ENCODE results near the gene RFX4.
"Not testable (repeated sequence)": the region's sequence is repeated elsewhere in the genome, so short reads cannot be mapped to it uniquely, and the experiment has no call there.

Gene RFX4

DNA sequence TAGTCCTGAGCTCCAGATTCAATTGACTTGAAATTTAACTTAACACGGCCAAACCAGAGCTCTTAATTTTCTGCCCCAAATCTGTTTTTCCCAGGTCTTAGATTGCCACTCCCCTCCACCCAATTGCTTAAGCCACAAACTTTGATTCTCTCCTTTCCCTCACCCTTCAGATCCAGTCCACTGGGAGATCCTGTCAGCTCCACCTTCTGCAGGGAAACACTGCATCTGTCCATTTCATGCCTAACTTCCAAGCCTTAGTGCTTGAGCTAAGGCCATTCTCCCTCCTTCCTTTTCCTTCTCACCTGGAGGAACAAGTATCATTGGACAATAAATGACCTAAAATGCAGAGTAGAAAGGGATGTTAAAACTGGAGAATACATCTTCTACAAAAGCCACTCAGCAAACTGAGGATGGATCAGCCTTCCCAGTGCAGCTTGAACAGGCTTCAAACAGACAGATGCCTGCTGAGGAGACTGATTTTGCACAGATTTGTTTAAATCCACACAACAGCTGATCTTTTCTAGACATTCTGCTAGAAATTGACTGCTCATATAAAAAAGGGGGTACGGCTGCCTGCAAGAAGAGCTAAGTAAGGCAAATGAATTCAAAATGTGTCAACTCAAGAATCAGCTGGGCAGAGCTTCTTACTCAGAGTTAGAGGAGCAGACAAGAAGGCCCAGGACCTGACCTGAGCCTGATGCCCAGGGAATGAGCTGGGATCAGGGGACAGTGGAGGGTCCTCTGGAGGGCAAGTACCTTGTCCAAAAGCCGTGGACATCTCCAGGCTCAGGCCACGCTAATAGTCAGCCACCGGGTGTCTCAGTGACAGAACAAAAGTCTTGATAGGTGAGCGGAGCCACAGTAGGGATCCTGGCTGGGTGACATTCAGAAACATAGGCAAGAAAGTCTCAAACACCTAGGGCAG is 110.4 kb downstream of the RFX4 start:
- DNase-seq = no peak

DNA sequence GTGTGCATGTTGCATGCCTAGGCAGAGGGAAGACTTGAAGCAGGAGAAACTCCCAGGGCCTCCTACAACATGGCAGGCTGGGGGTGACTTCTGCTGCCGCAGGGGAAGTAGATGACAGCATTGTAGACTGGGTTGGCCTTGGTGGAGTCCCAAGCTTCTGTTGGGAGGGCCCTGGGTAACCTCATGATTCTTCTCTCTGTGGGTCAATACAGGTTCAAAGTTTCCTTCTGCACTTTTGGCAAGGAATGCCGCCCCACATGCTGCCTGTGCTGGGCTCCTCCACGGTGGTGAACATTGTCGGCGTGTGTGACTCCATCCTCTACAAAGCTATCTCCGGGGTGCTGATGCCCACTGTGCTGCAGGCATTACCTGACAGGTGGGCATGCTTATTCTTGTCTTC is 113.3 kb downstream of the RFX4 start:
- DNase-seq = no peak

DNA sequence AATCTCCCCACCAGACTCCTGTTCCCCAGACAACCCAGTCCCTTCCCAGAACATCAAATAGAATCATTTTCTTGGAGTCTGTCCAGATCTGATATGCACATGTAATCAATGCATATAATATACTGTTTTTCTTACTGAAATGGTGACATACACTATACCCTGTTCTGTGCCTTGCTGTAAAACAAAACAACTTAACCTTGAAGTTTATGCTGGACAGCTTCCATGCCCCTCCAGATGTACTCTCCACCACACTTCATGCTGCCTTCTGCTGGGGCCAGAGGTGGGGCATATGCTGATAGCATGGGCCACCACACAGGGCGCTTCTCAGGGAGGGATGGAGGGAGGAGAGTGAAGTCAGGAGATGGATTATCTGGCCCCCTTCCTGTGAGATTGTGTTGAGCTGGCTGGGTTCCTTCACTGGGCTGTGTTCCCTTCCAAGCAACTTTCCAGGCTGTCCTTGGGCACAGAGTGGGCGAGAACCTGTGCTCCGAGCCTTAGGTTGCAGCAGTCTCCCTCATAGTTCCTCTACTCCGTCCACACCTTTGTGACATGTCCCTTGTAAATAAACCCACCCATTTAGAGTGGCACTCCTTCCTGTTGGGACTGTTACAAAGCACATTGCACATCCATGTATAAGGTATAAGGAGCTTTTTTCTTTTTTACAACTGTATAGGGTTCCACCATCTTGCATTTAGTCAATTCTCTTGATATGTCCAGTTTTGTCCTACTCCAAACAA is 114.0 kb downstream of the RFX4 start:
- DNase-seq = no peak

GRCh38 chr12:106704081-106704480 is 121.3 kb downstream of the RFX4 start:
- no peak for DNase-seq

DNA sequence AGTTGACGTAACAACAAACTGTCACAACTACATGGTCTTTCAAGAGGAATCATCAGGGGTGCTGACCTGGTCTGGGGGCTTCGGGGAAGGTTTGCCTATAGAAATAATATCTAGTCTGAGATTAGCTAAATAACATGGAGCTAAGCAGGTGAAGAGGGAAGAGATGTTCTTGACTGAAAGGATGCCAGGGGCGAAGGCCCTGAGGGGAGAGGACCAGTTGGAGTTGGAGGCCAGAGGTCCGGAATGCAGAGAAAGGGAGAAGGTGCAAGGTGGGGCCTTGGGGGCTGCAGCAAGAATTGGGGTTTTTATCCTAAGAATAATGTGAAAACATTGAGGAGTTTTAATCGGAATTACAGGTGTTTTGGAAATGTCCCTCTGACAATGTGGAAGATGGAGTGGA is 123.2 kb downstream of the RFX4 start:
- DNase-seq = no peak

GRCh38 chr12:106709068-106709511 is 126.3 kb downstream of the RFX4 start:
- DNase-seq = peak; percentile 15

- peak; percentile 37 for DNase-seq
Observed at GRCh38 chr12:106710143-106710893, 127.5 kb downstream of the RFX4 start.

DNA sequence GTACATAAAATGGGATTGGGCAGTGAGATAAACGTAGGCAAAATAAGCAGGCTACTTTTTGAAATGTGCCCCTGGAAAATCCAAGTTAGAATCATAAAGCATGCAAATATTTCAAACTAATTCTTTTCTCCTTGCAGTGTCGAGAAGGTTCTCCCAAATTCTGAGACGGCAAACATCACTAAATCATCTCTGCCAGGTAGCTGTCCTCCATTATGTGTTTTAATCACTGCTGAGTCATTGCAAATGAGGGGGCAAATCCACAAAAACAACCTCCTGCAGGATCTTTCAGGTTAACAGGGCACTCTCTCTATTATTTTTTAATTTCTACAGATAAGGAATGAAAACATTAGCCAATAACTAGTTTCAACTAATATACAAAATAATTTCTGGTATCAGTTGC is 128.5 kb downstream of the RFX4 start:
- DNase-seq = no peak

DNA sequence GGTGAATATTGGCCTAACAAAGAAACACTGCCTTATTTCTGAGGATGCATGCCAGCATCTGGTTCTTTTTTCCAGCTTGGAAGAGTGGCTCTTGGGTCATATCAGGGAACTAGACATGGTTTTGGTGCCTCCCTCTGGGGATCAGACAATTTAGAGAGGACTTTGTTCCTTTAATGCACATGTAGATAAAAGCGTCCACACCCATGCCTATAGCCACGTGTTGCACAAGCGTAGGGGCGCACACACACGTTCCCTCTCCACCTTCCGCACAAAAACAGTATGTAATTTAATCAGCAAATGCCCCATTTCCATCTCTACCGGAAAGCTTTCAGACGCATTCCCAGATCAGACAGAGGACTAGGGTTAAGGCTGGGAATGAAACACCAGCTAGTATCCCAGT is 130.0 kb downstream of the RFX4 start:
- no peak for DNase-seq

DNA sequence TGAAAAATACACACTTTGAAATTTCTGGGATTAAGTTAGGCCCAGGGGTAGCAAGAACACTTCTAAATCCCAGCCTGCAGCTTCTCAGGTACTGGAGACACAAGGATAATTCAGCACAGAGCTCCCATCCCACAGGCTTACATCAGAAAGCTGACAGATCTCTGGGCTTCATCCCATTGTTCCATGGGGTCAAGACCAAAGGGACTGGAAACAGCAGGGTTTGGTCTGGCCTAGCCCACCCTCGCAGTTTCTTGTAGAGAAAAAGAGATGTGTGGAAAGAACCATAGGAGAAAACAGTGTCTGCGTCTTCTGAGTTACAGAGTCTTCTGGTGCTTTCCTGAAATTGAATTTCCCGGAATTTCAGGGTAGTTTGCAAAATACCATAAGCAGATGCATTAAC is 132.1 kb downstream of the RFX4 start:
- DNase-seq = no peak

DNA sequence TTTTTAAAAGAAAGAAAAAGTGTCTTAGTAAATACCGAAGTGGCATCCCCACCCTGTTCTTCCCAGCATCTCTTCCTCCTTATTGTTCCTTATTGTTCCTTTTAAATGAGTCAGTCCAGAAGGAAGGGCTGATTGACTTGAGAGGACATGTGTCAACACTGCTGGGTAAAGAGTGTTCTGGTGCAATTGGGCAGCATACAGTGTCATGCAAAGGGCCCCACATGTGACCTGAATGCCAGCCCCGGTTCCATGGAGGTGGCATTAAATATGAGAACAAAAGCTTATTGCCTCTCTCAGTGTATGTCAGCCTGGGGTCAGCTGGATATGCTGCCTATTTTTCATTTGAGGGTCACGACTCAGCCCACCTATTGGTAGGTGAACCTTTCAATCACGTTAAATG is 132.8 kb downstream of the RFX4 start:
- DNase-seq = no peak

GRCh38 chr12:106717673-106718072 is 134.9 kb downstream of the RFX4 start:
- no peak for DNase-seq

- no peak for DNase-seq
Observed at GRCh38 chr12:106719879-106720278, 137.1 kb downstream of the RFX4 start.

- DNase-seq = no peak
Observed at GRCh38 chr12:106720696-106721095, 137.9 kb downstream of the RFX4 start.

- DNase-seq = no peak
Observed at GRCh38 chr12:106721915-106722314, 139.1 kb downstream of the RFX4 start.

GRCh38 chr12:106722837-106723236 is 140.0 kb downstream of the RFX4 start:
- DNase-seq = no peak

- DNase-seq = no peak
Observed at GRCh38 chr12:106723416-106723815, 140.6 kb downstream of the RFX4 start.

DNA sequence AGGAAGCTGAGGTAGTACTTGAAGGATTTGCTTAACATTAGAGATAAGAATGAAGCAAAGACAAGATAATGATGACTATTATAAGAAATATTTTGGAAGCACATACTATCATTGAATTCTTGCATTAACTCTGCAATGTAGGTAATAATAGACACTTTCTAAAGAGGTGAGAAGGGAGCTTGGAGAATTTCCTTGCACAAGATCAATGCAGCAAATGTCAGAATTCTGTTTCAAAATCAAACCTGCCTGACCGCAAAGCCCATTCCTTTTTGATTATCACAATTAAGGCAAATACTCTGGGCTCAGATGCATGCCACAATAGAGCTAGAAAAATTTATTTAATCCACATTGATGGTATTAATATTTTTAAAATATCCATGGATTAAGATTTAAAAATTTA is 141.3 kb downstream of the RFX4 start:
- DNase-seq = no peak

DNA sequence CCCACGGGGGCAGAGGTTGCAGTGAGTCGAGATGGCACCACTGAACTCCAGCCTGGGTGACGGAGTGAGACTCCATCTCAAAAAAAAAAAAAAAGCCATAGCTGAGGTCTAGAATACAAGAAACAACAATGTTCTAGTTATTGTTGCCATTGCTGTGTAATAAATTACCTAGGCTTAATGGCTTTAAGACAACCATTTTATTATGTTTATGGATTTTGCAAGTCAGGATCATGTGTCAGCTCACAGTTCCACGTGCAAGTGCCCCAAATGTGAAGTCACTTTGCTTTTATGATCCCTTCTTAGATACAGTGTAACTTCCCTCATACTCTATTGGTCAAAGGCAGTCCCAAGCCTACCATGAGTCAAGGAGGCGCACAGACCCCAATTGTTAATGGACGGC is 142.1 kb downstream of the RFX4 start:
- no peak for DNase-seq

DNA sequence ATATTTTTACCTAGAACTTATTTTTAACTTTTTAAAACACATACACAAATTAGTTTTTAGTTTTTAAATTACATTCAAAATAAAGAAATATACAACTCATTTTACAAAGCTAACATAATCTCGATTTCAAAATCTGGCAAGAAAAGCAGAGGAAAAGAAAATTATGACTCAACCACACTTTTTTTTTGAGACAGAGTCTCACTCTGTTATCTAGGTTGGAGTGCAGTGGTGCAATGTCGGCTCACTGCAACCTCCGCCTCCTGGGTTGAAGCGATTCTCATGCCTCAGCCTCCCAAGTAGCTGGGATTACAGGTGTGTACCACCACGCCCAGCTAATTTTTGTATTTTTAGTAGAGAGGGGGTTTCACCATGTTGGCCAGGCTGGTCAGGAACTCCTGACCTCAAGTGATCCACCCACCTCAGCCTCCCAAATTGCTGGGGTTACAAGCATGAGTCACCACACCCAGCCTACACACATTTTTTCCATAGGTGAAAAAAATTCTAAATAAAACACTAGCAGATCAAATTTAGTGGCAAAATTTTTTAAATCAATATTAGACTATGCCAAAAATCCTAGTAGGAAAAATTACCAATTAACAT is 143.9 kb downstream of the RFX4 start:
- DNase-seq = not testable (repeated sequence)

DNA sequence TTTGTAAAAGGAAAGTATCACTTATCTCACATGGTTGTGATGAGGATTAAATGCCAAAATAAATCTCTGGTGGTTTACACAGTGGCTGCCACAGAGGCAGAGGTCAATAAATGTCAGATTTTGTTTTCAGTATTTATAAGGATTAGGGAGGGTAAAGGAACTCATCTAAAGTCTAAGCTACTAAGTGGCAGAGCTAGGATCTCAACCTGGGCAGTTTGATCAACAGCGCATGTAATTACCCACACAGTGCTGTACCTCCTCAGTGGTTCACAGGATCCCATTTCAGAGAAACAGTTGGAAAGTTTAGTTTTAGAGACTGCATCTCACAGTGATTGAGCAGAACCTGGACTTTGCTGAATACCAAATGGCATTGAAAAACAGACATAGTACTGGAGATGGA is 146.8 kb downstream of the RFX4 start:
- no peak for DNase-seq

GRCh38 chr12:106732890-106733289 is 150.1 kb downstream of the RFX4 start:
- DNase-seq = no peak

GRCh38 chr12:106733660-106734059 is 150.9 kb downstream of the RFX4 start:
- no peak for DNase-seq
